ENCODE data around the gene CD7.

GRCh38 chr17:82309656-82310570, 7.5 kb downstream of the CD7 start:
- no peak for TF ChIP-seq GATA2 (IDR thresholded peaks at IDR 0.05; ENCODE audit: low read depth, low read length)
- TF ChIP-seq GATA3 (IDR thresholded peaks at IDR 0.05; ENCODE audit: low read depth, low read length), result no peak

Measured in SH-SY5Y (cell line).